MM.1S (cell line): ENCODE results near the gene ANKRD12.
"Not testable (repeated sequence)": the region's sequence is repeated elsewhere in the genome, so short reads cannot be mapped to it uniquely, and the experiment has no call there.

Experiments
- DNase-seq: peaks from one replicate; pipeline ENCODE4 v3.0.0-alpha.2; 2015
- H2AFZ ChIP-seq: fragments of 300-600 bp; sonication (generic); 2 replicates; pipeline ENCODE4 v1.6.0; 2016; ENCODE audit warnings: antibody characterized with exemption, low read length
- H3F3A ChIP-seq: fragments of 300-600 bp; sonication (generic); 2 replicates; pipeline ENCODE4 v1.6.1; 2016; ENCODE audit warnings: mild to moderate bottlenecking, antibody characterized with exemption, low read length, moderate library complexity, mixed read lengths; ENCODE audit not compliant: insufficient read depth
- H3K27ac ChIP-seq: fragments of 300-600 bp; sonication (generic); 2 replicates; pipeline ENCODE4 v1.5.1; 2016; ENCODE audit warnings: mild to moderate bottlenecking, low read length
- H3K27me3 ChIP-seq: fragments of 300-600 bp; sonication (generic); replicated peaks from 2 replicates; pipeline ENCODE4 v1.6.0; 2016; ENCODE audit warnings: low read length; ENCODE audit not compliant: insufficient read depth
- H3K36me3 ChIP-seq: fragments of 300-600 bp; sonication (generic); replicated peaks from 2 replicates; pipeline ENCODE4 v1.6.1; 2016; ENCODE audit warnings: mild to moderate bottlenecking, low read length, mixed read lengths; ENCODE audit not compliant: insufficient read depth
- H3K4me1 ChIP-seq: fragments of 300-600 bp; sonication (generic); 2 replicates; pipeline ENCODE4 v1.6.1; 2016; ENCODE audit warnings: low read length, mixed read lengths
- H3K4me2 ChIP-seq: fragments of 300-600 bp; sonication (generic); 2 replicates; pipeline ENCODE4 v1.6.0; 2016; ENCODE audit warnings: low read depth, low read length
- H3K4me3 ChIP-seq: fragments of 300-600 bp; sonication (generic); 2 replicates; pipeline ENCODE4 v1.5.1; 2016; ENCODE audit warnings: low read length, mixed read lengths
- H3K79me2 ChIP-seq: fragments of 300-600 bp; sonication (generic); 2 replicates; pipeline ENCODE4 v1.6.1; 2016; ENCODE audit warnings: mixed run types, low read length, mixed read lengths
- H3K9ac ChIP-seq: fragments of 300-600 bp; sonication (generic); 2 replicates; pipeline ENCODE4 v1.6.1; 2016; ENCODE audit warnings: low read length, mixed read lengths
- H3K9me2 ChIP-seq: fragments of 300-600 bp; sonication (generic); replicated peaks from 2 replicates; pipeline ENCODE4 v1.6.1; 2016; ENCODE audit warnings: mild to moderate bottlenecking, low read length, mixed read lengths; ENCODE audit not compliant: insufficient read depth
- H3K9me3 ChIP-seq: fragments of 300-600 bp; sonication (generic); replicated peaks from 2 replicates; pipeline ENCODE4 v1.6.1; 2016; ENCODE audit warnings: mild to moderate bottlenecking, low read length, mixed read lengths; ENCODE audit not compliant: insufficient read depth
- H4K20me1 ChIP-seq: fragments of 300-600 bp; sonication (generic); 2 replicates; pipeline ENCODE4 v1.6.1; 2016; ENCODE audit warnings: mild to moderate bottlenecking, low read length, moderate library complexity, mixed read lengths; ENCODE audit not compliant: insufficient read depth
- EZH2 ChIP-seq: fragments of 300-600 bp; sonication (generic); optimal IDR thresholded peaks from 2 replicates; pipeline ENCODE3; 2017; ENCODE audit warnings: low read depth, mild to moderate bottlenecking, antibody characterized with exemption, low read length, mixed read lengths
- EZH2phosphoT487 ChIP-seq: fragments of 300-600 bp; sonication (generic); IDR thresholded peaks from 2 replicates; pipeline ENCODE4 v1.6.1; 2018; ENCODE audit warnings: antibody characterized with exemption, low read length
- TF ChIP-seq, protein P1 (sequence below): fragments of 300-600 bp; sonication (generic); IDR thresholded peaks from 2 replicates; pipeline ENCODE4 v1.5.1; 2016; ENCODE audit warnings: antibody characterized with exemption, low read length, mixed read lengths

ANKRD12 gene

GRCh38 chr18:9090578-9090977 is 46.0 kb upstream of the ANKRD12 start:
- peaks cover 15% of the 10 kb centered on the region for H3K4me1 ChIP-seq
- H3K79me2 ChIP-seq: peaks cover 15% of the 10 kb centered on the region
- H4K20me1 ChIP-seq: no peaks in the 10 kb centered on the region
- no peak for DNase-seq
- H3K9me2 ChIP-seq: no peaks in the 10 kb centered on the region
- H3K27ac ChIP-seq: no peak overlapping the region
- H3K9me3 ChIP-seq: no peaks in the 10 kb centered on the region
- H3K4me2 ChIP-seq: no peak overlapping the region
- H3K4me3 ChIP-seq: no peak overlapping the region
- H3K27me3 ChIP-seq: no peaks in the 10 kb centered on the region
- no peak for TF ChIP-seq EZH2phosphoT487
- no peak for TF ChIP-seq EZH2
- TF ChIP-seq, protein P1, sequence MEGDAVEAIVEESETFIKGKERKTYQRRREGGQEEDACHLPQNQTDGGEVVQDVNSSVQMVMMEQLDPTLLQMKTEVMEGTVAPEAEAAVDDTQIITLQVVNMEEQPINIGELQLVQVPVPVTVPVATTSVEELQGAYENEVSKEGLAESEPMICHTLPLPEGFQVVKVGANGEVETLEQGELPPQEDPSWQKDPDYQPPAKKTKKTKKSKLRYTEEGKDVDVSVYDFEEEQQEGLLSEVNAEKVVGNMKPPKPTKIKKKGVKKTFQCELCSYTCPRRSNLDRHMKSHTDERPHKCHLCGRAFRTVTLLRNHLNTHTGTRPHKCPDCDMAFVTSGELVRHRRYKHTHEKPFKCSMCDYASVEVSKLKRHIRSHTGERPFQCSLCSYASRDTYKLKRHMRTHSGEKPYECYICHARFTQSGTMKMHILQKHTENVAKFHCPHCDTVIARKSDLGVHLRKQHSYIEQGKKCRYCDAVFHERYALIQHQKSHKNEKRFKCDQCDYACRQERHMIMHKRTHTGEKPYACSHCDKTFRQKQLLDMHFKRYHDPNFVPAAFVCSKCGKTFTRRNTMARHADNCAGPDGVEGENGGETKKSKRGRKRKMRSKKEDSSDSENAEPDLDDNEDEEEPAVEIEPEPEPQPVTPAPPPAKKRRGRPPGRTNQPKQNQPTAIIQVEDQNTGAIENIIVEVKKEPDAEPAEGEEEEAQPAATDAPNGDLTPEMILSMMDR: no peak
- H3F3A ChIP-seq: peaks cover 2% of the 10 kb centered on the region; the same call in 1 of the 2 replicates
- no peak overlapping the region for H3K9ac ChIP-seq
- H3K36me3 ChIP-seq: no peaks in the 10 kb centered on the region
- no peak overlapping the region for H2AFZ ChIP-seq

DNA sequence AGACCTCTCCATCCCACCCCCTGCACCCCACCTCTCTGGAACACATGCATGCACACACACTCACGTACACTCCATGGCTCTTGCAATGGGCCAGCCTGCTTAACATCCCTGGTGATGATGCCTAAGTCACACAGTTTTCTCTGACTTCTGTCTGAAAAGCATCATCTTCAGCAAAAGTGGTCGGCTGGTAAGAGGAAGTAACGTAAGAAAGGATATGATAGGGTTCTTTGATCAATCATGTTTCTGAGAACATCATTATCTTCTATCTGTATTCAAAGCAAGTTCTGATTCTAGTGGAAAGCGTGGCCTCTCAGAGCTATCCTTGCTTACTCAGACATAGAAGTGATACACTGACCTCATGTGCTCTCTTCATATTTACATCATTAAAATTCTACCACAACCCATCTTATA is 45.5 kb upstream of the ANKRD12 start:
- DNase-seq: no peak
- no peak overlapping the region for H3K9ac ChIP-seq
- no peak overlapping the region for H3K4me2 ChIP-seq
- no peaks in the 10 kb centered on the region for H3K36me3 ChIP-seq
- no peak overlapping the region for H2AFZ ChIP-seq
- H3K79me2 ChIP-seq: peaks cover 10% of the 10 kb centered on the region
- TF ChIP-seq, protein P1: no peak
- TF ChIP-seq EZH2phosphoT487: no peak
- TF ChIP-seq EZH2: no peak
- H3K4me1 ChIP-seq: peaks cover 18% of the 10 kb centered on the region
- no peaks in the 10 kb centered on the region for H3K9me3 ChIP-seq
- H3K4me3 ChIP-seq: no peak overlapping the region
- no peak overlapping the region for H3K27ac ChIP-seq
- no peaks in the 10 kb centered on the region for H3K27me3 ChIP-seq
- H3F3A ChIP-seq: peaks cover 7% of the 10 kb centered on the region; the same call in 1 of the 2 replicates
- H3K9me2 ChIP-seq: no peaks in the 10 kb centered on the region
- no peaks in the 10 kb centered on the region for H4K20me1 ChIP-seq

GRCh38 chr18:9092665-9093064 is 43.9 kb upstream of the ANKRD12 start:
- no peaks in the 10 kb centered on the region for H3K36me3 ChIP-seq
- no peaks in the 10 kb centered on the region for H3K9me2 ChIP-seq
- no peaks in the 10 kb centered on the region for H3K9me3 ChIP-seq
- no peak overlapping the region for H3K4me3 ChIP-seq
- H3K9ac ChIP-seq: no peak overlapping the region
- H3F3A ChIP-seq: peaks cover 9% of the 10 kb centered on the region; the same call in 1 of the 2 replicates
- no peak for DNase-seq
- no peaks in the 10 kb centered on the region for H4K20me1 ChIP-seq
- H2AFZ ChIP-seq: no peak overlapping the region
- no peaks in the 10 kb centered on the region for H3K27me3 ChIP-seq
- H3K27ac ChIP-seq: no peak overlapping the region
- peaks cover 18% of the 10 kb centered on the region for H3K4me1 ChIP-seq
- TF ChIP-seq EZH2: no peak
- TF ChIP-seq EZH2phosphoT487: no peak
- TF ChIP-seq, protein P1: no peak
- no peak overlapping the region for H3K4me2 ChIP-seq
- no peaks in the 10 kb centered on the region for H3K79me2 ChIP-seq

DNA sequence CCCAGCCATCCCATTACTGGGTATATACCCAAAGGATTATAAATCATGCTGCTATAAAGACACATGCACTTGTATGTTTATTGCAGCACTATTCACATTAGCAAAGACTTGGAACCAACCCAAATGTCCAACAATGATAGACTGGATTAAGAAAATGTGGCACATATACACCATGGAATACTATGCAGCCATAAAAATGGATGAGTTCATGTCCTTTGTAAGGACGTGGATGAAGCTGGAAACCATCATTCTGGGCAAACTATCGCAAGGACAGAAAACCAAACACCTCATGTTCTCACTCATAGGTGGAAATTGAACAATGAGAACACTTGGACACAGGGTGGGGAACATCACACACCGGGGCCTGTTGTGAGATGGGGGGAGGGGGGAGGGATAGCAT is 43.5 kb upstream of the ANKRD12 start:
- not testable (repeated sequence) for H4K20me1 ChIP-seq, H3K27me3 ChIP-seq, H3F3A ChIP-seq, H3K9me3 ChIP-seq, H3K36me3 ChIP-seq, H3K4me3 ChIP-seq, H3K4me2 ChIP-seq, H3K9me2 ChIP-seq, H3K9ac ChIP-seq, H3K27ac ChIP-seq, H2AFZ ChIP-seq, DNase-seq, H3K79me2 ChIP-seq
- peaks cover 18% of the 10 kb centered on the region for H3K4me1 ChIP-seq
